HepG2 (cell line): ENCODE results near the gene METTL1. TPM values are rescaled to one million over a fixed set of nuclear protein-coding genes. Genes with fewer than 3 reads are reported as not detected.

Experiments
- FOSL2 ChIP-seq: sonication (generic); formaldehyde crosslinking; IDR thresholded peaks from 2 replicates; pipeline ENCODE4 v1.4.0; 2020; ENCODE audit warnings: missing genetic modification reagents
- FOXO1 ChIP-seq: sonication (generic); formaldehyde crosslinking; IDR thresholded peaks from 2 replicates; pipeline ENCODE4 v1.4.0; 2020; ENCODE audit warnings: missing genetic modification reagents
- HMG20A ChIP-seq: IDR thresholded peaks from 2 replicates; pipeline ENCODE4 v1.6.1; 2016; ENCODE audit warnings: borderline replicate concordance
- MYC ChIP-seq: sonication (generic); formaldehyde crosslinking; IDR thresholded peaks from 2 replicates; pipeline ENCODE4 v1.9.0; 2021; ENCODE audit warnings: missing genetic modification reagents, borderline replicate concordance
- NCOR1 ChIP-seq: fragments of 200-600 bp; sonication (generic); IDR thresholded peaks from 2 replicates; pipeline ENCODE4 v1.7.0; 2017; ENCODE audit warnings: antibody characterized with exemption, low read length, borderline replicate concordance
- PCBP2 ChIP-seq: fragments of 200-400 bp; formaldehyde crosslinking; optimal IDR thresholded peaks from 2 replicates; pipeline ENCODE3; 2018; ENCODE audit warnings: low read length, low read depth; ENCODE audit not compliant: poor library complexity, severe bottlenecking
- POLR2A ChIP-seq, 2 experiments: IDR thresholded peaks; 2 replicates each; pipeline ENCODE4 v1.6.1; 2011; ENCODE audit warnings: low read depth in 2 of 2, low read length in 2 of 2, mild to moderate bottlenecking in 1 of 2, moderate library complexity in 1 of 2; ENCODE audit not compliant: insufficient read depth in 1 of 2
- POLR2G ChIP-seq: fragments of 200-400 bp; formaldehyde crosslinking; IDR thresholded peaks from 2 replicates; pipeline ENCODE4 v1.6.1; 2018; ENCODE audit warnings: mild to moderate bottlenecking, low read depth, low read length, moderate library complexity
- RAD21 ChIP-seq: fragments of 450-650 bp; formaldehyde crosslinking; IDR thresholded peaks from 2 replicates; pipeline ENCODE4 v1.5.0; 2020; ENCODE audit warnings: mild to moderate bottlenecking
- RFXAP ChIP-seq: sonication (generic); formaldehyde crosslinking; IDR thresholded peaks from 2 replicates; pipeline ENCODE4 v1.4.0; 2020; ENCODE audit warnings: missing genetic modification reagents, borderline replicate concordance
- SCMH1 ChIP-seq: sonication (generic); formaldehyde crosslinking; IDR thresholded peaks from 2 replicates; pipeline ENCODE4 v1.9.0; 2021; ENCODE audit warnings: missing genetic modification reagents, mild to moderate bottlenecking, borderline replicate concordance
- SPEN ChIP-seq: sonication (generic); formaldehyde crosslinking; IDR thresholded peaks from 2 replicates; pipeline ENCODE4 v1.5.1; 2020; ENCODE audit warnings: low read depth, mild to moderate bottlenecking, missing genetic modification reagents
- TEAD3 ChIP-seq: optimal IDR thresholded peaks from 2 replicates; pipeline ENCODE3; 2016; ENCODE audit warnings: borderline replicate concordance
- TRIM24 ChIP-seq: sonication (generic); formaldehyde crosslinking; IDR thresholded peaks from 2 replicates; pipeline ENCODE4 v1.8.0; 2022; ENCODE audit warnings: mild to moderate bottlenecking, missing genetic modification reagents
- ZFP36L2 ChIP-seq: sonication (generic); formaldehyde crosslinking; IDR thresholded peaks from 2 replicates; pipeline ENCODE4 v1.4.0; 2020; ENCODE audit warnings: missing genetic modification reagents
- ZMYM3 ChIP-seq: sonication (generic); formaldehyde crosslinking; IDR thresholded peaks from 2 replicates; pipeline ENCODE4 v1.5.1; 2020; ENCODE audit warnings: mild to moderate bottlenecking, missing genetic modification reagents
- ZMYM4 ChIP-seq: sonication (generic); formaldehyde crosslinking; IDR thresholded peaks from 2 replicates; pipeline ENCODE4 v1.8.1; 2023; ENCODE audit warnings: mild to moderate bottlenecking, missing genetic modification reagents
- ZNF605 ChIP-seq: sonication (generic); formaldehyde crosslinking; IDR thresholded peaks from 2 replicates; pipeline ENCODE4 v1.8.0; 2022; ENCODE audit warnings: mild to moderate bottlenecking, missing genetic modification reagents
- ZNF816 ChIP-seq: sonication (generic); formaldehyde crosslinking; IDR thresholded peaks from 2 replicates; pipeline ENCODE4 v1.8.0; 2022; ENCODE audit warnings: missing genetic modification reagents, mild to moderate bottlenecking, borderline replicate concordance
- polyA plus RNA-seq, 8 experiments: library from polyadenylated mRNA; depleted of rRNA in 3 of 8; stranded (reverse) in 7 of 8; unstranded in 1 of 8; fragments of >200 nt; fragmentation: Illumina TruSeq in 4 of 8; extraction: Trizol in 4 of 8; gene quantifications; 2 replicates each; pipeline versions ENCODE4 v1.2.1 to v1.2.3, GENCODE V29; 2011 to 2016; ENCODE audit warnings: low read depth in 4 of 8, missing spikeins in 1 of 8, mixed read lengths in 1 of 8; ENCODE audit not compliant: insufficient read depth in 1 of 8
- total RNA-seq, 5 experiments: library from RNA; depleted of rRNA; stranded (reverse); fragments of >200 nt; fragmentation: Illumina TruSeq; extraction: Trizol; gene quantifications; 2 replicates each; pipeline ENCODE4 v1.2.3, GENCODE V29; 2016; ENCODE audit warnings: low read depth in 1 of 5
- TF ChIP-seq, protein P1 (sequence below): sonication (generic); formaldehyde crosslinking; IDR thresholded peaks from 2 replicates; pipeline ENCODE4 v1.9.0; 2022; ENCODE audit warnings: low read depth, missing genetic modification reagents
- TF ChIP-seq, protein P2 (sequence below): sonication (generic); formaldehyde crosslinking; IDR thresholded peaks from 2 replicates; pipeline ENCODE4 v1.5.1; 2020; ENCODE audit warnings: missing genetic modification reagents, mild to moderate bottlenecking, borderline replicate concordance
- TF ChIP-seq, protein P3 (sequence below): sonication (generic); formaldehyde crosslinking; IDR thresholded peaks from 2 replicates; pipeline ENCODE4 v1.4.0; 2020; ENCODE audit warnings: missing genetic modification reagents

Gene METTL1
- total and polyA plus RNA-seq, 2 of the 13 experiments (the other 11 are each of a cell fraction or from before 2014, with no cell fraction given), result 34.7 to 36.9 TPM

DNA sequence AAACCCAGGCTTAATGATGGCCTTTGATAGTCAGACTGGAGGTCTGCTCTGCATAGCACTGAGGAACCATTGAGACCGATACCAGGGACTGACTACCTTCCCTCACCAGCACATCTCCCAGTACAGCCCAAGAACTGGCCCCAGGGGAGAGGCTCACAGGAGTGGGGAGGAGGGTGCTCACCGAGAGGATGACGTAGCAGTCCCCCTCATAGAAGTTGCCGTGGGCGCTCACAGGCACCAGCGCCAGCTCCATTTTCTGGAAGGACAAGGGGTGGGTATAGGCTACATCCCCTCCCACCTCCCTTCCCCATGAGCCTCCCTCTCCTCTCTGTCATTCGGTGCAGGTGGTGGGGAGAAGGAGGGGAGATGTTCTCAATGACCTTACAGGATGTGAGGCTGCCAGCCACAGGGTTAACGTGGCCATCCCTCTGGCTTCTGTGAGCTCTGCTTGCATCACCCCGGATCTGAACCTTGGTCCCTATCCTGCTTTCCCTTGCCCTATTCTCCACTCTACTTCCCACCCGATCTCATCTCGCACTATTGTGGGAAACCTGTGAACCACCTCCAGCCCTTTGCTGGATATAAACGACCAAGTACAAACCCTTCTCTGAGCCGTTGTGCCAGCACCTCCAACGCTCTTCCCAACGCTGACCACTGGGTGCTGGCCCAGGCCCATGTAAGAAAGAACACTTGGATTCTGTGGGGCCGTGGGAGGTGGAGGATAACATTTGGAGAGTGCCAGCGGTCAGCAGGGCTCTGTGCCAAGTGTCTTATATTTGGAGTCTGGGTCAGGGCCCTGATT is 42.3 kb upstream of the METTL1 start (continued):
- TF ChIP-seq PCBP2, result no peak
- no peak for TF ChIP-seq ZFP36L2 (CRISPR knock-in tag)
- TF ChIP-seq, protein P1, sequence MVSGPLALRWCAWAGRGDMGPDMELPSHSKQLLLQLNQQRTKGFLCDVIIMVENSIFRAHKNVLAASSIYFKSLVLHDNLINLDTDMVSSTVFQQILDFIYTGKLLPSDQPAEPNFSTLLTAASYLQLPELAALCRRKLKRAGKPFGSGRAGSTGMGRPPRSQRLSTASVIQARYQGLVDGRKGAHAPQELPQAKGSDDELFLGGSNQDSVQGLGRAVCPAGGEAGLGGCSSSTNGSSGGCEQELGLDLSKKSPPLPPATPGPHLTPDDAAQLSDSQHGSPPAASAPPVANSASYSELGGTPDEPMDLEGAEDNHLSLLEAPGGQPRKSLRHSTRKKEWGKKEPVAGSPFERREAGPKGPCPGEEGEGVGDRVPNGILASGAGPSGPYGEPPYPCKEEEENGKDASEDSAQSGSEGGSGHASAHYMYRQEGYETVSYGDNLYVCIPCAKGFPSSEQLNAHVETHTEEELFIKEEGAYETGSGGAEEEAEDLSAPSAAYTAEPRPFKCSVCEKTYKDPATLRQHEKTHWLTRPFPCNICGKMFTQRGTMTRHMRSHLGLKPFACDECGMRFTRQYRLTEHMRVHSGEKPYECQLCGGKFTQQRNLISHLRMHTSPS (CRISPR knock-in tag), result peak; percentile 53; the same call in 1 of the 2 replicates
- no peak for TF ChIP-seq HMG20A (CRISPR knock-in tag)
- peak; percentile 85 for TF ChIP-seq TRIM24 (CRISPR knock-in tag)
- TF ChIP-seq POLR2A (IDR thresholded peaks at IDR 0.05; ENCODE audit: insufficient read depth in 1 of 2, low read depth in 2 of 2, low read length in 2 of 2), result peak; percentile 35 to 38; a peak in 2 of 4 replicates
- TF ChIP-seq NCOR1, result peak; percentile 43; the same call in 1 of the 2 replicates
- peak; percentile 53; the same call in 1 of the 2 replicates for TF ChIP-seq SPEN
- TF ChIP-seq ZMYM3 (CRISPR knock-in tag), result no peak
- TF ChIP-seq ZNF816 (CRISPR knock-in tag), result no peak
- 0 out of 2 replicates have a peak, but pooled peaks have one; percentile 16 for TF ChIP-seq FOXO1 (CRISPR knock-in tag)
- TF ChIP-seq TEAD3 (CRISPR knock-in tag), result peak; percentile 10
- peak; percentile 69 for TF ChIP-seq POLR2G
- TF ChIP-seq, protein P2, sequence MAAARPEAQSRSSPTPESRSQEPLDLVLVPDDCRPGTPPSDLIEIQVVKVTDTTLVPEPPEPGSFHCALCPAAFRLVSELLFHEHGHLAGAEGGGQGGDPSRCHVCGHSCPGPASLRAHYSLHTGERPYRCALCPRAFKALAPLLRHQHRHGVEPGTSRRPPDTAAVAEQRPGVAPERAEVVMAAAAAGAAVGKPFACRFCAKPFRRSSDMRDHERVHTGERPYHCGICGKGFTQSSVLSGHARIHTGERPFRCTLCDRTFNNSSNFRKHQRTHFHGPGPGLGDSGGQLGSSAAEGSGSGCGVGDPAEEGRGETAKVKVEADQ (CRISPR knock-in tag), result 0 out of 2 replicates have a peak, but pooled peaks have one; percentile 57
- 0 out of 2 replicates have a peak, but pooled peaks have one; percentile 19 for TF ChIP-seq ZMYM4
- TF ChIP-seq SCMH1 (CRISPR knock-in tag), result no peak
- peak; percentile 48; the same call in 1 of the 2 replicates for TF ChIP-seq MYC (CRISPR knock-in tag)
- no peak for TF ChIP-seq RFXAP (CRISPR knock-in tag)
- TF ChIP-seq RAD21 (CRISPR knock-in tag), result no peak
- TF ChIP-seq, protein P3, sequence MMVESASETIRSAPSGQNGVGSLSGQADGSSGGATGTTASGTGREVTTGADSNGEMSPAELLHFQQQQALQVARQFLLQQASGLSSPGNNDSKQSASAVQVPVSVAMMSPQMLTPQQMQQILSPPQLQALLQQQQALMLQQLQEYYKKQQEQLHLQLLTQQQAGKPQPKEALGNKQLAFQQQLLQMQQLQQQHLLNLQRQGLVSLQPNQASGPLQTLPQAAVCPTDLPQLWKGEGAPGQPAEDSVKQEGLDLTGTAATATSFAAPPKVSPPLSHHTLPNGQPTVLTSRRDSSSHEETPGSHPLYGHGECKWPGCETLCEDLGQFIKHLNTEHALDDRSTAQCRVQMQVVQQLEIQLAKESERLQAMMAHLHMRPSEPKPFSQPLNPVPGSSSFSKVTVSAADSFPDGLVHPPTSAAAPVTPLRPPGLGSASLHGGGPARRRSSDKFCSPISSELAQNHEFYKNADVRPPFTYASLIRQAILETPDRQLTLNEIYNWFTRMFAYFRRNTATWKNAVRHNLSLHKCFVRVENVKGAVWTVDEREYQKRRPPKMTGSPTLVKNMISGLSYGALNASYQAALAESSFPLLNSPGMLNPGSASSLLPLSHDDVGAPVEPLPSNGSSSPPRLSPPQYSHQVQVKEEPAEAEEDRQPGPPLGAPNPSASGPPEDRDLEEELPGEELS (CRISPR knock-in tag), result no peak
- TF ChIP-seq ZNF605 (CRISPR knock-in tag), result peak; percentile 46; the same call in 1 of the 2 replicates
- peak; percentile 7; the same call in 1 of the 2 replicates for TF ChIP-seq FOSL2
